Nephron progenitor cell (in vitro differentiated cells): ENCODE results near the gene SKIC3.

Experiments used
- DNase-seq: peaks from one replicate; pipeline ENCODE4 v3.0.0; 2021
- H3K27ac Mint-ChIP-seq: 2 replicates; pipeline ENCODE4 v1.8.0; 2021; ENCODE audit warnings: mild to moderate bottlenecking, moderate library complexity, mixed read lengths
- H3K27me3 Mint-ChIP-seq: 2 replicates; pipeline ENCODE4 v1.8.0; 2021; ENCODE audit warnings: mild to moderate bottlenecking, low read depth, mixed read lengths; ENCODE audit not compliant: poor library complexity
- H3K36me3 Mint-ChIP-seq: 2 replicates; pipeline ENCODE4 v1.8.0; 2021; ENCODE audit warnings: low read depth, mixed read lengths
- H3K4me1 Mint-ChIP-seq: 2 replicates; pipeline ENCODE4 v1.8.0; 2021; ENCODE audit warnings: mixed read lengths
- H3K4me3 Mint-ChIP-seq: 2 replicates; pipeline ENCODE4 v1.8.0; 2021; ENCODE audit warnings: mild to moderate bottlenecking, moderate library complexity, mixed read lengths
- H3K9me3 Mint-ChIP-seq: 2 replicates; pipeline ENCODE4 v1.8.0; 2021; ENCODE audit warnings: mild to moderate bottlenecking, moderate library complexity, mixed read lengths
- TF ChIP-seq, protein P1 (sequence below): fragments of 200-600 bp; sonication (generic); IDR thresholded peaks from 2 replicates; pipeline ENCODE4 v1.5.0; 2021; ENCODE audit warnings: antibody characterized with exemption

SKIC3 gene

DNA sequence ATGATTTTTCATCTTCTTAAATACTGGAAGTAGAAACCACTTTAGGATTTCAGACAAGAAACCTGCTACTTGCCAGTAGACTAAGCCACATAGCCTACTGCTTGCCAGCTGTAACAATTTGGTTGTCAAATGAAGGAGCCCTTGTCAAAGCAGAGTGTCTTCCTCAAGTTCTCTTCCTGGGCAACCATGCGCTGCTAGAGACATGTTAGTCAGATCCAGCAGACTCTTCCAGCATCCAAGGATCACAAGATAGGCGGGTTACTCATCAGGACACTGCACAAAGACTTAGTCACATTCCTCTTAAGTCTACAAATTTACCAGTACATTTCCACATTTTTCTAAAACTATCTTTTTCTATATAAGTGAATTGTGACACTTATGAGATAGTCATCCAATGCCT is 24.4 kb downstream of the SKIC3 start:
- Mint-ChIP-seq H3K4me3 (no peak overlapping the region), H3K27me3 (no peaks in the 10 kb centered on the region), H3K27ac (no peak overlapping the region), H3K9me3 (no peaks in the 10 kb centered on the region), H3K36me3 (peaks cover 60% of the 10 kb centered on the region), H3K4me1 (peaks cover 7% of the 10 kb centered on the region)
- TF ChIP-seq, protein P1, sequence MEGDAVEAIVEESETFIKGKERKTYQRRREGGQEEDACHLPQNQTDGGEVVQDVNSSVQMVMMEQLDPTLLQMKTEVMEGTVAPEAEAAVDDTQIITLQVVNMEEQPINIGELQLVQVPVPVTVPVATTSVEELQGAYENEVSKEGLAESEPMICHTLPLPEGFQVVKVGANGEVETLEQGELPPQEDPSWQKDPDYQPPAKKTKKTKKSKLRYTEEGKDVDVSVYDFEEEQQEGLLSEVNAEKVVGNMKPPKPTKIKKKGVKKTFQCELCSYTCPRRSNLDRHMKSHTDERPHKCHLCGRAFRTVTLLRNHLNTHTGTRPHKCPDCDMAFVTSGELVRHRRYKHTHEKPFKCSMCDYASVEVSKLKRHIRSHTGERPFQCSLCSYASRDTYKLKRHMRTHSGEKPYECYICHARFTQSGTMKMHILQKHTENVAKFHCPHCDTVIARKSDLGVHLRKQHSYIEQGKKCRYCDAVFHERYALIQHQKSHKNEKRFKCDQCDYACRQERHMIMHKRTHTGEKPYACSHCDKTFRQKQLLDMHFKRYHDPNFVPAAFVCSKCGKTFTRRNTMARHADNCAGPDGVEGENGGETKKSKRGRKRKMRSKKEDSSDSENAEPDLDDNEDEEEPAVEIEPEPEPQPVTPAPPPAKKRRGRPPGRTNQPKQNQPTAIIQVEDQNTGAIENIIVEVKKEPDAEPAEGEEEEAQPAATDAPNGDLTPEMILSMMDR = no peak
- no peak for DNase-seq

DNA sequence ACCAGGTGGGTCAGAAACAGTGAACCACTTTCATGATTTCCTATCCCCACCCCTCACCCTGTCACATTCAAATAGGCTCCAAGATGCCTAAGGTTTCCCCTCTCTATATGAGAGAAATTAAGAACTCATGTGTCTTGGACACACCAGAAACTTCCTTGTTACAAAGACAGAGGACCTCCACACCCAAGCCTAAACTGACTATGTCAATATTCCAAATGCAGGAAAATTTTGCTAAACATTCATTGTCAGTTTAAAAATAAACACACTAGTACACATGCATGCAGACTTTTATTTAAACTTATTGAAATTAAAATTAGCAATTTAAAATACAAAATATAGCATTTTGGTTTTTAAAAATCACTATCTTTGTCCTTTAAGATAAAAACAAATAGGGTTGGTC is 26.2 kb downstream of the SKIC3 start:
- Mint-ChIP-seq H3K36me3 (peaks cover 53% of the 10 kb centered on the region), H3K4me1 (peaks cover 5% of the 10 kb centered on the region), H3K27ac (no peak overlapping the region), H3K27me3 (no peaks in the 10 kb centered on the region), H3K4me3 (no peak overlapping the region), H3K9me3 (no peaks in the 10 kb centered on the region)
- DNase-seq = no peak
- TF ChIP-seq, protein P1 = no peak

DNA sequence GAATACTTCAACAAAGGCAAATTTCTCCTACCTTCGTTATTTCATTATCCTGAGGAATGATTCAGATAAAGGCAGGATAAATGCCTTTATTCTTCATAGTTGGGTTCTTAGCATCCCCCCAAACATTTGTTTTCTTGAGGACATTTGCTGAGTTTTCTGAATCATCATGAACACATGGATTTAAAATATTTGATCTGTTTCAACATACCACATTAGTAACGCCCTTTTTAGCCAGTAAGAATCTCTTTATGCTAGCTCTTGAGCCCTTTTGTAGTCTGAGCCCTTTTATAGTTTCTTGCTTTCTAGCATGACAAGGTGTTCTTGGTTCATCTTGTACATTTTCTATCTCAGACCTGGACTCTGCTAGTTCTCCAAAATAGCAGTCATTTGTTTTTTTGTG is 27.9 kb downstream of the SKIC3 start:
- no peaks in the 10 kb centered on the region for H3K4me1 Mint-ChIP-seq
- TF ChIP-seq, protein P1 = no peak
- H3K27ac Mint-ChIP-seq = no peak overlapping the region
- peaks cover 59% of the 10 kb centered on the region for H3K36me3 Mint-ChIP-seq
- DNase-seq = no peak
- H3K9me3 Mint-ChIP-seq = no peaks in the 10 kb centered on the region
- H3K27me3 Mint-ChIP-seq = no peaks in the 10 kb centered on the region
- H3K4me3 Mint-ChIP-seq = no peak overlapping the region

DNA sequence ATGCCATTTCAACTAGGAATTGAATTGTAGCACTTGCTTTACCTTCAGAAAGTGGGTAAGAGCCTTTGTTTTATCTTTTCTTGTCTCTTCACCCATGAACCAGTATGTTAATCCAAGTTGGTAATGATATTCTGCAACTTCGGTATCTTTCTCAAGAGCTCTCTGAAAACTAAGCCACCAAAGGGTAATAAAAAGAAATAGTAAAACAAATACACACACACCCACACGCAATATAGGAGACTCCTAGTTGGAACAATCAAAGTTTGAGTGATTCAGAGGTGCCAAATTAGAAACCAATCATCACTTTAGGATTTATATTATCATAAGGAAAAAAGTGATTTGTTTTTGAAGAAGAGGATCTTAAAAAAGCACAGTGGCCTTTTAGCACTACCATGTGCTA is 30.4 kb downstream of the SKIC3 start:
- Mint-ChIP-seq H3K27me3 (no peaks in the 10 kb centered on the region), H3K4me3 (no peak overlapping the region), H3K36me3 (peaks cover 74% of the 10 kb centered on the region), H3K27ac (no peak overlapping the region), H3K9me3 (no peaks in the 10 kb centered on the region), H3K4me1 (no peaks in the 10 kb centered on the region)
- DNase-seq = no peak
- TF ChIP-seq, protein P1 = no peak

DNA sequence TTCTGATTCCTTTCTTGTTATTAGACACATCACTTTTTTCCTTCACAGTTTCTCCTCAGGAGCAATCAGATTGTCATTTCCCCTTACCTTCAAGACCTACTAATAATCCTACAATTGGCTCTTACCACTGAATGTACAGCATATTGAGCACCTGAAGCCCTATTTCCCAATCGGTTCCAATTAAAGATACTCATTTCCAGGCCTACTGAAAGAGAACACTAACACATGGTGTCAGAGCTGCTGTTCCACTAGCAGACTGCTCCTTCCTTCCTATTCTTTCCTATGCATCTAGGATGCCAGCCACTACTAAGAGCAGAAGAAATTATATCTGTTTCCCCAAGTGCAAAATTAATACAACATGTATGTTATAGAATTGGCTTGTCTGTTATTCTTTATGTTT is 34.6 kb downstream of the SKIC3 start:
- peaks cover 62% of the 10 kb centered on the region for H3K36me3 Mint-ChIP-seq
- H3K4me1 Mint-ChIP-seq = no peaks in the 10 kb centered on the region
- H3K4me3 Mint-ChIP-seq = no peak overlapping the region
- H3K27me3 Mint-ChIP-seq = no peaks in the 10 kb centered on the region
- H3K9me3 Mint-ChIP-seq = no peaks in the 10 kb centered on the region
- no peak for DNase-seq
- TF ChIP-seq, protein P1 = no peak
- peak overlapping the region; percentile 30 for H3K27ac Mint-ChIP-seq

DNA sequence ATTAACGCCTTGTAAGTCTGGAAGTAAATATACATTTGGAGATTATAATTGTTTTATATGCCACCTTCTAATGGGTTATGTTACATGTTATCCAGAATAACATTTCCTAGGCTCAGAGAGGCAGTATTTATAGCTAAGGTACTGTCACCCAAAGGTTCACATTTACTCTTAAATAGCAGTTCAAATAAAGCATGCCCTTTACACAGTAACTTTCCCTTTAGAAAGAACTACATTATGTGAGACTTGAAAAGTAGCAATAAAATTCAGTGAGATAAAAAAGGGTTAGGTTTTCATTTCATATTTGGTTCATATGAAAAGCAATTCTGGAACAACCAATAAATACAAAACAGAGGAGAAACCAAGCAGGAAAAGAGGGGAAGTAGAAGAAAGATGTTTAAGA is 35.1 kb downstream of the SKIC3 start:
- Mint-ChIP-seq H3K27ac (no peak overlapping the region), H3K36me3 (peaks cover 62% of the 10 kb centered on the region)
- TF ChIP-seq, protein P1 = no peak

More for the DNA sequence above, 35.1 kb downstream of the SKIC3 start:
- no peaks in the 10 kb centered on the region for H3K27me3 Mint-ChIP-seq
- H3K9me3 Mint-ChIP-seq = no peaks in the 10 kb centered on the region
- no peak overlapping the region for H3K4me3 Mint-ChIP-seq
- no peak for DNase-seq
- no peaks in the 10 kb centered on the region for H3K4me1 Mint-ChIP-seq
